ENCODE measurements around the gene RBM38. TPM values are rescaled to one million over a fixed set of nuclear protein-coding genes. Genes with fewer than 3 reads are reported as not detected.

RBM38 gene
- total RNA-seq, 2 experiments from 2014 or later: 73.4 to 77.3 TPM

DNA sequence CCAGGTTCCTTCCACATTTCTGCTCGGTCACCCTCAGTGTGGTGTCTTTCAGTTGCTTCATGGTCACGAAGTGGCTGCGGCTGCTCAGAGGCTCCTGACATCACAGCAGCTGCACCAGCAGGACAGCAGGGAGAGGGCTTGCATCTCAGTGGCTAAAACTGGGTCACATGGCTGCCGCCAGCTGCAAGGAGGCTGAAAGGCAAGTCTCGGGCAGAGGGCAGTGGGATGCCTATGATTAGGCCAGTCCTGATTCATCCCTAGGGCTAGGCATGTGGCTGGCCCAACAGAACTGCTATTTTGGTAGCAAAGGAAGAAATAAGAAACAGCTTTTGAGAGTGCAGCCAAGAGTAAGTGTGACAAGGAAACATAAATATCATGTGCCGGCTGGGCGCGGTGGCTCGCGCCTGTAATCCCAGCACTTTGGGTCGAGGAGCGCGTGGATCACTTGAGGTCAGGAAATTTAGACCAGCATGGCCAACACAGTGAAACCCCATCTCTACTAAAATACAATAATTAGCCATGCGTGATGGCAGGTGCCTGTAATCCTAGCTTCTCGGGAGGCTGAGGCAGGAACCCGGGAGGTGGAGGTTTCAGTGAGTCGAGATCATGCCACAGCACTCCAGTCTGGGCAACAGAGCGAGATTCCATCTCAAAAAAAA is 46.6 kb downstream of the RBM38 start:
- intact Hi-C loops (cut with micrococcal nuclease): no loop called here
- H3K27me3 Mint-ChIP-seq: no peaks in the 10 kb centered on the region
- CTCF ChIA-PET: no interaction called here
- H3K9me3 Mint-ChIP-seq: no peaks in the 10 kb centered on the region
- H3K4me1 Mint-ChIP-seq (ENCODE audit: low read depth): peaks cover 32% of the 10 kb centered on the region
- POLR2A ChIA-PET: no interaction called here
- no peak for DNase-seq
- H3K27ac Mint-ChIP-seq: no peak overlapping the region
- H3K36me3 Mint-ChIP-seq: no peaks in the 10 kb centered on the region
- H3K4me3 Mint-ChIP-seq: no peak overlapping the region

DNA sequence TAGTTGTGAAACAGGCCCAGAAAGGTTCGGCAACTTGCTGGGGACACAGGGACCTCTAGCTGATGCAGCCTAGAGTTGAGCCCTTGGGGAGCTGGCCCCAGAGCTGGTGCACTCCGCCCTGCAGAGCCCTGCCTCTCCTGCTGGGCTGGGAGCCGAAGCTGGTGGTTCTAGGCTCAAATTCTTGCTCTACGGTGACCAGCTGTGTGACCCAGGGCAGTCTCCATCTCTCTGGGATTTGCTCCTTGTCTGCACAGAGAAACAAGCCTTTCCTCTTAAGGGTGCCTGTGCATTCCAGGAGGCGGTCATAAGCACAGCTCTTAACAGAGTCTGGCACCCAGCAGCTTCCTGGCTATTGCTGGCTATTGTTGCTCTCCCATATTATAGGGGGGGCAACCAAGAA is 47.4 kb downstream of the RBM38 start:
- ChIA-PET CTCF (interaction anchor here (1.1 kb wide), 1 partner anchor 35 kb away, joined by 3 read pairs; no protein-coding TSS in a partner anchor), POLR2A (no interaction called here)
- Mint-ChIP-seq H3K9me3 (no peaks in the 10 kb centered on the region), H3K36me3 (no peaks in the 10 kb centered on the region), H3K4me1 (ENCODE audit: low read depth) (peaks cover 25% of the 10 kb centered on the region), H3K4me3 (no peak overlapping the region), H3K27ac (no peak overlapping the region), H3K27me3 (no peaks in the 10 kb centered on the region)
- intact Hi-C loops (cut with micrococcal nuclease): no loop called here
- no peak for DNase-seq

DNA sequence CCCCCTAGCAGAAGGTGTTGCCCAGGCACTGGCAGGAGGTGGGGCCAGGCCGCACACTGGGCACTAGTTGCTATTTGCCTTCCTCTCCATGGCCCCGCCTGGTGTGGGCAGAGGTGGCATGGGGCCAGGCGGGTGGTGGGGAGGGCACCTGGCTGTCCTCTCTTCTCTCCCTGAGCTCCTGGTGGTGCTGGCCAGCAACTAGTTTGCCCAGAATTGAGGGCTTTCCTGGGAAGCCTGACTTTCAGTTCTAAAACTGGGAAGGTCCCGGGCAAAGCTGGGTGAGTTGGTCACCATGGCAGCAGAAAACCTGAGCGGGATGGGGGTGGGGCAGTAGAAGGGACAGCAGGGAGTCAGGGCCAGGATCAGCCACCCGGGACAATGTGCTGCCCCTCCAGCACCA is 48.2 kb downstream of the RBM38 start:
- ChIA-PET CTCF (interaction anchor here (1.1 kb wide), 1 partner anchor 34 kb away, joined by 3 read pairs; no protein-coding TSS in a partner anchor), POLR2A (no interaction called here)

DNA sequence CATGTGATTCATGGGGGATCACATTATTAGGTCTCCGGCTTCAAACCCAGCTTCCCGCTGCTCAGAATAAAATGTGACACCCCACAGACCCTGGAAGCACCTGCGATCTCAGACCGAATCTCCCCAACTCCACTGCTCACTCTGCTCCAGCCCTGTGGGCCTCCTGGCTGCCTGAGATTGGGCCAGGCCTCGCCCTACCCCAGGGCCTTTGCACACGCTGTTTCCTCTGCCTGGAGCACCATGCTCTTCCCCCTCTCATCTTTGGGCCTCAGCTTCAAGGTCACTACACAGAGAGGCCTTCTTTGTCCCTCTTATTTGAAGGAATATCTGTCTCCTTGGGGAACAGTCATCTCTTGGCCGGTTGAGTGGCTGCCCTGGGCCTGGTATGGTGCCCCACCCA is 48.8 kb downstream of the RBM38 start:
- Mint-ChIP-seq H3K36me3 (no peaks in the 10 kb centered on the region), H3K4me3 (no peak overlapping the region), H3K27me3 (no peaks in the 10 kb centered on the region), H3K4me1 (ENCODE audit: low read depth) (peaks cover 10% of the 10 kb centered on the region), H3K9me3 (no peaks in the 10 kb centered on the region), H3K27ac (no peak overlapping the region)
- intact Hi-C loops (cut with micrococcal nuclease): no loop called here
- CTCF ChIA-PET: no interaction called here
- POLR2A ChIA-PET: no interaction called here
- no peak for DNase-seq

More for the DNA sequence above, 48.2 kb downstream of the RBM38 start:
- DNase-seq: no peak
- no peaks in the 10 kb centered on the region for H3K27me3 Mint-ChIP-seq
- peaks cover 16% of the 10 kb centered on the region for H3K4me1 Mint-ChIP-seq (ENCODE audit: low read depth)
- no peak overlapping the region for H3K4me3 Mint-ChIP-seq
- no peaks in the 10 kb centered on the region for H3K9me3 Mint-ChIP-seq
- H3K27ac Mint-ChIP-seq: no peak overlapping the region
- intact Hi-C loops (cut with micrococcal nuclease): no loop called here
- H3K36me3 Mint-ChIP-seq: no peaks in the 10 kb centered on the region

DNA sequence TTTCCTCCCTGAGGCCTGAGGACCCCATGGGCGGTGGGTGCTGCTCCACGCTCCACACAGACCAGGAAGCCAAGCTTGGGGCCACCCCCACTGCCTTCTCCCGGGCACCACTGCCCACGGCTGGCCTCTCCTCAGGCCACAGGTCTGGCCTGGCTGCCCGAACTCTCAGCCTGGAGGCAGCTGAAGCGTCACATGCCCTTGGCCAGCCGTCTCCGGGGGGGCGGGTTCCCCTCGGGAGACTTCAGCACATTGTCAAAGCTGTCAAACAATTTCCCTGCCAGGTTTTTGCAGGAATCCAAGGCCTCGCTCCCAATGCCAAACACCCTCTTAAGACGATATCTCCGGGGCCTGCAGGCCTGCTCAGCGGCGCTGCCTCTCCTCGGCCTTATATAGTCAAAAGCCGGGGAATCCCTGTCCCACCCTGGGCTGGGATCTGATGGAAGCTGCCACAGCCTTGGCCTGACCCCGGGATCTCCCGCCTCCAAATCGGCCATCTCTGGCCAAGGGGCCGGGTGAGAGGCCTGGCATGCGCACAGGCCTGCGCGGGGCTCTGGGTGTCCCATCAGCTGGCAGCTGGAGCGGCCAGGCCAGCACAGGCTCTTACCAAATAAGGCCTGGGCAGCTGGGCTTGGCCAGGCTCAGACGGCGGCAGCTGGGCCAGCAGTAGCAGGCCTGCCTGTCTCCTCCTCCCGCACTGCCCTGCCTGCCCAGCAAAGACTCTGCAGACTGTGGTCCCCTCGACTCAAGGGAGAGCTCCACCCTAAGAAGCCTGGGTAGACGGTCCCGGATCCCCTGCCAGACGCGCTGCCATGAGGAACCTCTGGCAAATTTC is 49.7 kb downstream of the RBM38 start:
- Mint-ChIP-seq H3K4me3 (no peak overlapping the region), H3K27ac (no peak overlapping the region), H3K9me3 (no peaks in the 10 kb centered on the region), H3K36me3 (no peaks in the 10 kb centered on the region), H3K4me1 (ENCODE audit: low read depth) (peaks cover 2% of the 10 kb centered on the region), H3K27me3 (no peaks in the 10 kb centered on the region)
- ChIA-PET POLR2A (no interaction called here), CTCF (interaction anchor here (0.9 kb wide), 1 partner anchor 58 kb away, joined by 3 read pairs; no protein-coding TSS in a partner anchor)
- no peak for DNase-seq
- intact Hi-C loops (cut with micrococcal nuclease): no loop called here

DNA sequence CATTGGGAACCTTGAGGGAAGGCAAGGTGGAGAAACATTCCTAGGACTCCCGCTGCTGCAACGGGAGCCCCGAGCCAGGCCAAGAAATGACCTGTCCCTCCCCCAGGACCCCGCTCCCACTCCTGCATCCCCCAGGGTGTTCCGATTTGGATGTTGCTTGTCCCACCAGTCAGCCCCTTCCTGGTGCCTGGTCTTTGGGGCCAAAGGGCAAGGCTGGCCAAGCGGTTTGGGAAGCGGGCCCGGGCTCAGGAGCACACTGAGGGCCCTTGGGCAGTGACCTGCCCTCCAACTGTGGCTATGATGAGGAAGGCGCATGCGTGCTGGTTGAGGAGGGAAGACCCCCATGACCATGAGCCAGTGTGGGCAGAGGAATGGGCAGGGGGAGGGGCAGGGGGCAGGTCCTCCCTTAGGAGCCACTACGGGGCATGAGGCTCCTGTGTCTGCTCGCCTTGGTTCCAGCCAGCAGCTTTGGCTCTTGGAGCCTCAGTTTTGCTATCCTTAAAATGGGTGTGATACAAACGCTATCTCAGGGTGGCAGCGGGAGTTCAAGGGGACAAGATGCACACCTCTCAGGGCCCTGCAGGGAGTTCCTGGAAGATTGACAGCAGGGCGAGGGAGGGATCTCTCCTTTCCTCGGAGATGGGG is 50.4 kb downstream of the RBM38 start:
- POLR2A ChIA-PET: no interaction called here
- DNase-seq: no peak
- H3K27ac Mint-ChIP-seq: no peak overlapping the region
- intact Hi-C loops (cut with micrococcal nuclease): no loop called here
- no peaks in the 10 kb centered on the region for H3K9me3 Mint-ChIP-seq
- no peaks in the 10 kb centered on the region for H3K4me1 Mint-ChIP-seq (ENCODE audit: low read depth)
- CTCF ChIA-PET: interaction anchor here (0.9 kb wide), 1 partner anchor 57 kb away, joined by 3 read pairs; no protein-coding TSS in a partner anchor
- no peaks in the 10 kb centered on the region for H3K36me3 Mint-ChIP-seq
- H3K27me3 Mint-ChIP-seq: no peaks in the 10 kb centered on the region
- no peak overlapping the region for H3K4me3 Mint-ChIP-seq

DNA sequence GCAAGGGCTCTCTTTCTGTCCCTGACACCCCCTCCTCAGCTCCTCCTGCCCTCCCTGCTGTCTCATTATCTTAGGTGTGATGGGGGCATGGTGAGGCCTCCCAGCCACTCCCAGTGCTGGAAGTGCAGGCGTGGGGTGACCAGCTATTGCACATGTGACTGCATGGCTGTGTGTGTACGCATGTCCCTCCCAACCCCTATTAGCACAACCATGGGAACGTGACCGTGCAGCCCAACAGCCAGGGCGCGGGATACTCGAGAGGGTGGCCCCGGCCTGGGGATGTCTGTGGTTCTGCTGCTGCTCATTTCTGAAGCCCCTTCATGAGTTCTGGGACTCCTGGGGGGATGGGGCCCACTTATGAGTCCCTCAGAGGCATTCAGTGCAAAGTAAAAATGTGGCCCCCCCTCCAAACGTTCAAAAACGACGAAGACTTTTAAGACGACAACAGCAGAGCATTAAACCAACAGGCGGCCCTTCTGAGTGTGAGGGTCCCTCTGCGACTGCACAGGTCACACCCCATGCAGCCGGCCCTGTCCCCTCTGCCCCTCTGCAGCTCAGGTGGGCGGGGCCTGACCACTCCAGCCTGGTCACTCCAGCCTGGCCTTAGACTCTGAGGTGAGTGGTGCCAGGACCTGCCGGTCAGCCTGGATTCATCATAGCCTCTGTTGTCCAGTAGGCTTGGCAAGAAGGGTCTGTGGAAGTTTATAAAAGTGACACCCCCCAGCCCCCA is 51.1 kb downstream of the RBM38 start:
- H3K4me3 Mint-ChIP-seq: no peak overlapping the region
- DNase-seq: no peak
- intact Hi-C loops (cut with micrococcal nuclease): no loop called here
- H3K27me3 Mint-ChIP-seq: no peaks in the 10 kb centered on the region
- H3K9me3 Mint-ChIP-seq: no peaks in the 10 kb centered on the region
- ChIA-PET CTCF (interaction anchor here (0.9 kb wide), 1 partner anchor 56 kb away, joined by 3 read pairs; no protein-coding TSS in a partner anchor), POLR2A (no interaction called here)
- no peaks in the 10 kb centered on the region for H3K36me3 Mint-ChIP-seq
- H3K27ac Mint-ChIP-seq: no peak overlapping the region
- H3K4me1 Mint-ChIP-seq (ENCODE audit: low read depth): no peaks in the 10 kb centered on the region

DNA sequence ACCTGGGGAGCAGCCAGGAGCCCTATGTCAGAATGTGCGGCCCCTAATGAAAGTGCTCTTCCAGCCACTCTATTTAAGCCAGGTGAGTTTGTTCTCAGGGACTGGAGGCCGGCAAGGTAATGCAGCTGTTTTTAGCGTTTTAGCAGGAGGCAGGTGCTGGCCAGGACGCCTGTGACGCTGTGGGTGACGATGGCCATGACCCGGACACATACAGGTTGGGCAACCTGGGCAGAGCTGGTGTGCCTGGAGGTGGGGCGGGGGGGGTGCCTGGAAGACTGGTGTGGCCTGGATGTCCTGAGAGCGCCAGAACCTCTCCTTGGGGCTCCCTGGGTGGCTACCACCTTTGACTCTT is 51.7 kb downstream of the RBM38 start:
- CTCF ChIA-PET: no interaction called here
- Mint-ChIP-seq H3K27ac (no peak overlapping the region), H3K36me3 (no peaks in the 10 kb centered on the region), H3K4me1 (ENCODE audit: low read depth) (no peaks in the 10 kb centered on the region), H3K4me3 (no peak overlapping the region), H3K27me3 (no peaks in the 10 kb centered on the region), H3K9me3 (no peaks in the 10 kb centered on the region)
- intact Hi-C loops (cut with micrococcal nuclease): no loop called here
- POLR2A ChIA-PET: no interaction called here
- no peak for DNase-seq

DNA sequence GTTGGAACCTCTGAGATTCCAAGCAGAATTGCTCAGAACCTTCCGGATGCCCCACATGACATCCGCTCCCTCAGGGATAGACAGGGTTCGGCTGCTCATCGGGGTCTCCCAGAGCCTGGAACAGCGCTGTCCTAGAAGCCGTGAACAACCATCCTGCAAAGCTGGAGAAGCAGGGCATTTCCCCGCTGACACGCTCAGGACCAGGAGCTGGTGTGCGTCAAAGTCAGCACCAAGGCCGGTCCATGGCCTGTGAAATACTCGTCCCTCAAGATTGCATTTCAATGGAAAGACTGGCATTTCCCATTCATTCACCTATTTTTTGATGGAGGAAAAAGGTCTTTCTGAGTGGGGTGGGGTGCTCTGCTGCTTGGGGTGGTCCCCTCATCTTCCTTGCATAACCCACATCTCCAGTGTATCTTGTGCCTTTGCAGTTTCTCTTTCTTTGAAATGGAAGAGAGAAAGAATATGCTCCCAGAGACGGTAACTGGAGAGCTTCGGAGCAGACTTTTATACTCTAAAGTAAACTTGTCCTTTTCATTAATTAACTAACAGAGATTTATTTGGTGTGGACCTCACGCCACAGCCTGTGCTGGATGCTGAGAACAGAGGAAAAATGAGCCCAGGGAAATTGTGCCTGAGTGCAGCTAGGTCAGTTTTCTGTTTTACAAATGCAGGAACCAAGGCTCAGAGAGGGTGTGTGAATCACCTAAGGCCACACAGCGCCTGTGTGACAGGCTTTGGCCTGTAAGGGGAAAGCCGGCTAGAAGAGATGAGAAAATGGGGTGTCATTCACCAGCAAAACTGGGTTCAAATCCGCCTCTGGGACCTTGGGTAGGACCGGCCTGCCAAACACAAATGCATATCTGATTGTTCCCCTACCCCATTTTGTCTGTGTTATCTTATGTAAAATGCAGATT is 52.4 kb downstream of the RBM38 start:
- ChIA-PET POLR2A (no interaction called here), CTCF (interaction anchor here (1.5 kb wide), 1 partner anchor 8 kb away, joined by 4 read pairs; no protein-coding TSS in a partner anchor)
- H3K27me3 Mint-ChIP-seq: no peaks in the 10 kb centered on the region
- no peaks in the 10 kb centered on the region for H3K36me3 Mint-ChIP-seq
- H3K9me3 Mint-ChIP-seq: no peaks in the 10 kb centered on the region
- DNase-seq: no peak
- intact Hi-C loops (cut with micrococcal nuclease): no loop called here
- H3K4me3 Mint-ChIP-seq: no peak overlapping the region
- no peaks in the 10 kb centered on the region for H3K4me1 Mint-ChIP-seq (ENCODE audit: low read depth)
- no peak overlapping the region for H3K27ac Mint-ChIP-seq

DNA sequence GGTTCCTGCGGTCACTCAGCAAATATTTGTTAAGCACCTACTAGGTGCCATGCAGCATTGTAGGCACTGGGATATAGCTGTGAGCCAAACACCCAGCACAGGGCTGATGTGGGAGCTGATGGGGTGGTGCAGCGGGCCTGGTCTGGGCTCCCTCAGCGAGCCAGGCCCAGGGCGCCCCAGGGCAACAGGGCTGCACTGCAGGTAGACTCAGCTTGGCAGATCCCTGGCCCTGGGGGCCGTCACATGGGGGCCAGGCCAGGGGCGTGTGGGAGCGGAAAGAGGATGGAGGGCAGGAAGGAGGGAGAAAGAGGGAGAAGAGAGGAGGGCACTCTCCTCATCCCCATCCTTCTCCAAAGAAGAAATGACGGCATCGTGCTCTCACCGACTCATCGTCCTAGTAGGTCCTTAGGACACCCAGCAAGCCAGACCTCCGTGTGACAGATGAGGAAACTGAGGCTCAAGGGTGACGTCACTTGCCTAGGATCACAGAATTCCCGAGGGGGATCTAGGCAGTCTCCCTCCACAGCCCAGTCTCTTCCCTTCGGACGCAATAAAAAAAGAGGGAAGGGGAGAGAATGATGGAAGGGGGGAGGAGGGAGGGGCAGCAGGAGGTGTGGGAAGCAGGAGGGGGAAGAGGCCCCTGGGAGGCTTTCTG is 53.3 kb downstream of the RBM38 start:
- POLR2A ChIA-PET: no interaction called here
- H3K4me1 Mint-ChIP-seq (ENCODE audit: low read depth): no peaks in the 10 kb centered on the region
- intact Hi-C loops (cut with micrococcal nuclease): no loop called here
- CTCF ChIA-PET: interaction anchor here (0.6 to 1.5 kb wide), 2 partner anchors 9 to 132 kb away, joined by 3 to 4 read pairs; no protein-coding TSS in a partner anchor
- DNase-seq: no peak
- no peaks in the 10 kb centered on the region for H3K9me3 Mint-ChIP-seq
- H3K36me3 Mint-ChIP-seq: no peaks in the 10 kb centered on the region
- no peak overlapping the region for H3K27ac Mint-ChIP-seq
- H3K27me3 Mint-ChIP-seq: no peaks in the 10 kb centered on the region
- H3K4me3 Mint-ChIP-seq: no peak overlapping the region

DNA sequence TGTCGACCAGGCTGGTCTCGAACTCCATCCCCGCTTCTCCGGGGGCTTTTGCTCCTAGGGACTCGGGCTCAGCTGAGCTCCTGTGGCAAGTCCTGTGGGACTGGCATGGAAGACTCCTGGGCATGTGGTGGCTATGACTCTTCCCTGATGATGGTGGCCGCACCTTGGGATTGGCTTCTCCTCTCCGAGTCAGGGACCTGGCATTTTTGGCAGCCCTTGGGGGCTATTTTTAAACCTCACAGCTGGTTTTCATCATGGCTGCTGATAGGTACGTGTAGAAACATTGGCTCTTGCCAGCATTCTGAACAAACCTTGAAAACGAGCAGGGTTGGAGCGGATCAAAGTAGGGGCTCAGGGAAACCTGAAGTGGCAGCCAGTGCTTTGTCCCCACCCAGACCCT is 54.1 kb downstream of the RBM38 start:
- intact Hi-C loops (cut with micrococcal nuclease): no loop called here
- CTCF ChIA-PET: interaction anchor here (0.6 to 1.5 kb wide), 2 partner anchors 10 to 133 kb away, joined by 3 to 4 read pairs; no protein-coding TSS in a partner anchor
- POLR2A ChIA-PET: no interaction called here
- Mint-ChIP-seq H3K4me3 (no peak overlapping the region), H3K27ac (no peak overlapping the region), H3K27me3 (no peaks in the 10 kb centered on the region), H3K4me1 (ENCODE audit: low read depth) (no peaks in the 10 kb centered on the region), H3K9me3 (no peaks in the 10 kb centered on the region), H3K36me3 (no peaks in the 10 kb centered on the region)
- DNase-seq: no peak
